ENCODE results near the gene OSM. TPM values are rescaled to one million over a fixed set of nuclear protein-coding genes. Genes with fewer than 3 reads are reported as not detected.

OSM gene
- not detected for polyA plus RNA-seq (2012; ENCODE audit: missing spikeins)

- peak; percentile 64 for FAIRE-seq
- no peak for TF ChIP-seq POLR2A (IDR thresholded peaks at IDR 0.05; ENCODE audit: low read depth, low read length)
- no peak for TF ChIP-seq POLR2AphosphoS5 (IDR thresholded peaks at IDR 0.05; ENCODE audit: low read depth, low read length)
- TF ChIP-seq TAF1 (IDR thresholded peaks at IDR 0.05; ENCODE audit: borderline replicate concordance, low read depth, low read length): no peak
- peak; percentile 61 for DNase-seq (ENCODE audit: insufficient read length)
Measured at GRCh38 chr22:30266445-30267381, at the start of gene OSM. TSS of gene OSM (minus strand) at chr22:30266851. CDS start at chr22:30266799, 52 bp downstream.

GRCh38 chr22:30315962-30316576 is 49.4 kb upstream of the OSM start:
- TF ChIP-seq POLR2AphosphoS5 (IDR thresholded peaks at IDR 0.05; ENCODE audit: low read depth, low read length) (no peak), TAF1 (IDR thresholded peaks at IDR 0.05; ENCODE audit: borderline replicate concordance, low read depth, low read length) (no peak), POLR2A (IDR thresholded peaks at IDR 0.05; ENCODE audit: low read depth, low read length) (no peak)
- FAIRE-seq: no peak

GRCh38 chr22:30314915-30315314 is 48.3 kb upstream of the OSM start:
- peak; percentile 82 for FAIRE-seq
- TF ChIP-seq POLR2AphosphoS5 (IDR thresholded peaks at IDR 0.05; ENCODE audit: low read depth, low read length) (0 out of 2 replicates have a peak, but pooled peaks have one; percentile 23), POLR2A (IDR thresholded peaks at IDR 0.05; ENCODE audit: low read depth, low read length) (no peak)
- DNase-seq (ENCODE audit: insufficient read length): peak; percentile 48

More at GRCh38 chr22:30315962-30316576, 49.4 kb upstream of the OSM start:
- DNase-seq (ENCODE audit: insufficient read length): no peak

- DNase-seq (ENCODE audit: insufficient read length) (no peak), FAIRE-seq (no peak)
- TF ChIP-seq POLR2A (IDR thresholded peaks at IDR 0.05; ENCODE audit: low read depth, low read length): no peak
Measured at GRCh38 chr22:30313527-30314363, 47.1 kb upstream of the OSM start.

- no peak for DNase-seq (ENCODE audit: insufficient read length)
Measured at GRCh38 chr22:30312053-30312452, 45.4 kb upstream of the OSM start.

GRCh38 chr22:30310881-30311771 is 44.5 kb upstream of the OSM start:
- TF ChIP-seq POLR2A (IDR thresholded peaks at IDR 0.05; ENCODE audit: low read depth, low read length): no peak
- TF ChIP-seq TAF1 (IDR thresholded peaks at IDR 0.05; ENCODE audit: borderline replicate concordance, low read depth, low read length): no peak
- no peak for DNase-seq (ENCODE audit: insufficient read length)
- FAIRE-seq: peak; percentile 17

More at GRCh38 chr22:30312053-30312452, 45.4 kb upstream of the OSM start:
- TF ChIP-seq POLR2AphosphoS5 (IDR thresholded peaks at IDR 0.05; ENCODE audit: low read depth, low read length): no peak
- TF ChIP-seq POLR2A (IDR thresholded peaks at IDR 0.05; ENCODE audit: low read depth, low read length): no peak
- TF ChIP-seq TAF1 (IDR thresholded peaks at IDR 0.05; ENCODE audit: borderline replicate concordance, low read depth, low read length): no peak
- FAIRE-seq: no peak

GRCh38 chr22:30309951-30310741 is 43.5 kb upstream of the OSM start:
- no peak for TF ChIP-seq POLR2AphosphoS5 (IDR thresholded peaks at IDR 0.05; ENCODE audit: low read depth, low read length)
- no peak for TF ChIP-seq TAF1 (IDR thresholded peaks at IDR 0.05; ENCODE audit: borderline replicate concordance, low read depth, low read length)
- no peak for TF ChIP-seq POLR2A (IDR thresholded peaks at IDR 0.05; ENCODE audit: low read depth, low read length)
- DNase-seq (ENCODE audit: insufficient read length): no peak
- peak; percentile 92 for FAIRE-seq

- TF ChIP-seq POLR2AphosphoS5 (IDR thresholded peaks at IDR 0.05; ENCODE audit: low read depth, low read length) (peak; percentile 59; the same call in 1 of the 2 replicates), TAF1 (IDR thresholded peaks at IDR 0.05; ENCODE audit: borderline replicate concordance, low read depth, low read length) (no peak)
- peak; percentile 97 for FAIRE-seq
- DNase-seq (ENCODE audit: insufficient read length): peak; percentile 58
Measured at GRCh38 chr22:30308518-30309230, 42.0 kb upstream of the OSM start.

- no peak for DNase-seq (ENCODE audit: insufficient read length)
- no peak for TF ChIP-seq POLR2AphosphoS5 (IDR thresholded peaks at IDR 0.05; ENCODE audit: low read depth, low read length)
- TF ChIP-seq TAF1 (IDR thresholded peaks at IDR 0.05; ENCODE audit: borderline replicate concordance, low read depth, low read length): no peak
- TF ChIP-seq POLR2A (IDR thresholded peaks at IDR 0.05; ENCODE audit: low read depth, low read length): no peak
- FAIRE-seq: peak; percentile 62
Measured at GRCh38 chr22:30308093-30308492, 41.4 kb upstream of the OSM start.

Data from GM12892 (cell line).